IMR-90 (cell line): ENCODE results near the gene CMKLR1. TPM values are rescaled to one million over a fixed set of nuclear protein-coding genes. Genes with fewer than 3 reads are reported as not detected.

Experiments used
- ATAC-seq: fragments of 200-7000 bp; cut with Tn5 transposase; 2 replicates; pipeline ENCODE4 v1.9.1; 2020; ENCODE audit warnings: low read depth, mild to moderate bottlenecking, moderate library complexity
- BruUV-seq: library from RNA; stranded (reverse); fragments of 400-500 nt; replicated peaks from 2 replicates; lab custom pipeline; 2021; lab: Mats Ljungman, UMichigan
- CTCF ChIA-PET: fragments of 300-600 bp; formaldehyde crosslinking; extraction: SDS; loops from one replicate; lab custom pipeline; 2021; ENCODE audit warnings: antibody characterized with exemption; lab: Yijun Ruan, JAX
- POLR2A ChIA-PET: fragments of 300-600 bp; sonication (Branson Sonifier 250); formaldehyde crosslinking; loops from one replicate; lab custom pipeline; 2022; ENCODE audit warnings: antibody characterized with exemption; ENCODE audit not compliant: unreplicated experiment; lab: Charles Lee
- DNase-seq: peaks from one replicate; pipeline ENCODE4 v3.0.0; 2013
- H2AFZ ChIP-seq: replicated peaks from 2 replicates; pipeline ENCODE3; 2013; ENCODE audit warnings: low read length, mild to moderate bottlenecking; ENCODE audit not compliant: poor library complexity
- H2AK5ac ChIP-seq: 2 replicates; pipeline ENCODE4 v1.6.1; 2013; ENCODE audit warnings: low read depth, low read length, inconsistent platforms
- H2AK9ac ChIP-seq: replicated peaks from 2 replicates; pipeline ENCODE3; 2013; ENCODE audit warnings: mild to moderate bottlenecking, low read depth, low read length, moderate library complexity; ENCODE audit not compliant: poor library complexity
- H2BK120ac ChIP-seq: 2 replicates; pipeline ENCODE4 v1.6.1; 2013; ENCODE audit warnings: low read depth, low read length, inconsistent platforms
- H2BK15ac ChIP-seq: 3 replicates; pipeline ENCODE4 v1.6.1; 2013; ENCODE audit warnings: low read depth, low read length, inconsistent platforms
- H2BK20ac ChIP-seq: 2 replicates; pipeline ENCODE4 v1.6.1; 2013; ENCODE audit warnings: low read depth, mild to moderate bottlenecking, inconsistent platforms, low read length, moderate library complexity
- H2BK5ac ChIP-seq: 2 replicates; pipeline ENCODE4 v1.6.1; 2013; ENCODE audit warnings: mild to moderate bottlenecking, low read depth, low read length, inconsistent platforms; ENCODE audit not compliant: poor library complexity, severe bottlenecking
- H3K14ac ChIP-seq: replicated peaks from 2 replicates; pipeline ENCODE4 v1.6.1; 2013; ENCODE audit warnings: low read depth, low read length, inconsistent platforms
- H3K18ac ChIP-seq: 2 replicates; pipeline ENCODE4 v1.6.1; 2013; ENCODE audit warnings: low read depth, low read length, control low read depth
- H3K23ac ChIP-seq: 2 replicates; pipeline ENCODE4 v1.6.1; 2013; ENCODE audit warnings: low read depth, low read length, inconsistent platforms
- H3K27ac ChIP-seq: 2 replicates; pipeline ENCODE4 v1.5.1; 2013; ENCODE audit warnings: mild to moderate bottlenecking, control low read depth, low read length; ENCODE audit not compliant: insufficient read depth
- H3K27me3 ChIP-seq: 2 replicates; pipeline ENCODE4 v1.6.1; 2013; ENCODE audit warnings: low read length; ENCODE audit not compliant: control insufficient read depth, insufficient read depth
- H3K36me3 ChIP-seq: 2 replicates; pipeline ENCODE4 v1.6.1; 2013; ENCODE audit warnings: low read length, mixed read lengths; ENCODE audit not compliant: control insufficient read depth, insufficient read depth
- H3K4ac ChIP-seq: 2 replicates; pipeline ENCODE4 v1.6.1; 2013; ENCODE audit warnings: low read depth, low read length, inconsistent platforms
- H3K4me1 ChIP-seq: 2 replicates; pipeline ENCODE4 v1.6.1; 2013; ENCODE audit warnings: low read length, mixed read lengths; ENCODE audit not compliant: control insufficient read depth, insufficient read depth
- H3K4me2 ChIP-seq: 2 replicates; pipeline ENCODE4 v1.6.1; 2013; ENCODE audit warnings: low read depth, mild to moderate bottlenecking, control low read depth, low read length, moderate library complexity
- H3K4me3 ChIP-seq: 2 replicates; pipeline ENCODE4 v1.5.1; 2013; ENCODE audit warnings: low read depth, mild to moderate bottlenecking, control low read depth, low read length, moderate library complexity; ENCODE audit not compliant: insufficient read depth
- H3K56ac ChIP-seq: 2 replicates; pipeline ENCODE4 v1.6.1; 2013; ENCODE audit warnings: low read length, inconsistent platforms; ENCODE audit not compliant: insufficient read depth; ENCODE audit errors: extremely low read depth
- H3K79me1 ChIP-seq, 2 experiments: 2 replicates each; pipeline ENCODE4 v1.6.1; 2013; ENCODE audit warnings: low read length in 2 of 2, inconsistent platforms in 1 of 2, low read depth in 1 of 2
- H3K9ac ChIP-seq: 2 replicates; pipeline ENCODE4 v1.6.1; 2013; ENCODE audit warnings: low read depth, low read length, control low read depth
- H3K9me1 ChIP-seq: 2 replicates; pipeline ENCODE4 v1.6.1; 2013; ENCODE audit warnings: low read length, inconsistent platforms; ENCODE audit not compliant: insufficient read depth
- H3K9me3 ChIP-seq: 2 replicates; pipeline ENCODE4 v1.6.1; 2013; ENCODE audit warnings: low read length; ENCODE audit not compliant: control insufficient read depth, insufficient read depth
- H4K20me1 ChIP-seq: 2 replicates; pipeline ENCODE4 v1.6.1; 2013; ENCODE audit warnings: low read length, inconsistent platforms; ENCODE audit not compliant: insufficient read depth
- H4K5ac ChIP-seq: 2 replicates; pipeline ENCODE4 v1.6.1; 2013; ENCODE audit warnings: mild to moderate bottlenecking, low read depth, low read length, control low read depth
- H4K8ac ChIP-seq, 2 experiments: 2 replicates each; pipeline ENCODE4 v1.6.1; 2013; ENCODE audit warnings: low read depth in 2 of 2, low read length in 2 of 2, control low read depth in 1 of 2, inconsistent platforms in 1 of 2
- H4K91ac ChIP-seq: 2 replicates; pipeline ENCODE4 v1.6.1; 2013; ENCODE audit warnings: low read depth, low read length, inconsistent platforms; ENCODE audit not compliant: insufficient read depth
- BHLHE40 ChIP-seq: fragments of 150-350 bp; IDR thresholded peaks from 2 replicates; pipeline ENCODE4 v1.6.1; 2016; ENCODE audit warnings: mild to moderate bottlenecking, low read depth, low read length
- CEBPB ChIP-seq: IDR thresholded peaks from 2 replicates; pipeline ENCODE4 v1.6.1; 2012; ENCODE audit warnings: low read depth, low read length, improper control_type of control experiment
- MAFK ChIP-seq: IDR thresholded peaks from 2 replicates; pipeline ENCODE4 v1.6.1; 2012; ENCODE audit warnings: low read depth, low read length, improper control_type of control experiment
- RCOR1 ChIP-seq: IDR thresholded peaks from 2 replicates; pipeline ENCODE4 v1.6.1; 2012; ENCODE audit warnings: mild to moderate bottlenecking, low read length, improper control_type of control experiment; ENCODE audit not compliant: insufficient replicate concordance
- RFX5 ChIP-seq: IDR thresholded peaks from 2 replicates; pipeline ENCODE4 v1.8.0; 2012; ENCODE audit warnings: low read depth, mild to moderate bottlenecking, low read length, moderate library complexity
- WGBS, 2 experiments: methylation state at CpG; one replicate each; pipeline versions ENCODE4 v1.1.5 to v1.1.7; 2013; ENCODE audit warnings: missing lambda C conversion rate in 2 of 2; ENCODE audit not compliant: insufficient read length in 1 of 2; ENCODE audit errors: extremely low coverage in 2 of 2; 5-methylcytosine and 5-hydroxymethylcytosine counted together
- dilution Hi-C: fragments of 300-500 bp; cut with HindIII; formaldehyde crosslinking; loops from one replicate; pipeline ENCODE4 v1.14.3; 2018; ENCODE audit warnings: low sequenced_read_pairs; ENCODE audit not compliant: unreplicated experiment
- in situ Hi-C: fragments of 300-500 bp; cut with MboI; formaldehyde crosslinking; loops from 3 replicates; pipeline ENCODE4 v1.14.3; 2019; ENCODE audit warnings: low sequenced_read_pairs, inconsistent platforms, mixed read lengths
- intact Hi-C: fragments of 100-400 bp; cut with micrococcal nuclease; formaldehyde crosslinking; loops from 2 replicates; pipeline ENCODE4 v1.10.0; 2022
- polyA plus RNA-seq, 3 experiments: library from polyadenylated mRNA; depleted of rRNA; stranded (reverse); fragments of >200 nt; gene quantifications; 2 replicates each; pipeline ENCODE4 v1.2.3, GENCODE V29; 2012; ENCODE audit warnings: low replicate concordance in 1 of 3
- total RNA-seq: library from RNA; depleted of rRNA; stranded (reverse); fragments of >200 nt; gene quantifications from 2 replicates; pipeline ENCODE4 v1.2.3, GENCODE V29; 2012
- TF ChIP-seq, protein P1 (sequence below): fragments of 150-350 bp; IDR thresholded peaks from 2 replicates; pipeline ENCODE4 v1.6.1; 2017; ENCODE audit warnings: mild to moderate bottlenecking, antibody characterized with exemption, low read length, low read depth

CMKLR1 gene
- total and polyA plus RNA-seq, 2 of the 4 experiments (the other 2 are of a cell fraction) = not detected

DNA sequence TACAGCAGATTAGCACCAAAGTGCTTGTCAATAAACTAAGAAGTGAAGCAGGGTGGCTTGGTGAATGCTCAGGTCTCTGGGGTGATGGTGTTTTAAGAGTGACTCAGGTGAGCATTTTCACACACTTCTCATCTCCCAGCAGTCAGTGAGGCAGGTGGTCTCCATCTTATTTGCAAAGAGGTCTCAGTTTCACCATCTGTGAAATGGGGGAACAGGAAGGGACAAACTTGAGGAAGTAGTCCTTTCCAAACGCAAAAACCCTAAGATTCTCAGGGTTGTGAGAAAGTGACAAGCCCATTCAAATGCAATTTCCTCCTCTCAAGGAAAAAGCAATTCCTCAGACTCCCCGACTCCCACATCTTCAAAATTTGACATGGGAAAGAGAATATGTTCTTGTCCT is 54.1 kb downstream of the CMKLR1 start:
- H3K4me1 ChIP-seq = no peaks in the 10 kb centered on the region
- H4K5ac ChIP-seq = no peak overlapping the region
- no peak overlapping the region for H3K18ac ChIP-seq
- ChIA-PET CTCF (no interaction called here), POLR2A (no interaction called here)
- in situ Hi-C loops (no loop called here), intact Hi-C loops (no loop called here), dilution Hi-C loops (no loop called here)
- no peak for ATAC-seq
- no peak overlapping the region for H2AK5ac ChIP-seq
- no peaks in the 10 kb centered on the region for H3K36me3 ChIP-seq
- no peak for DNase-seq
- H3K56ac ChIP-seq = no peak overlapping the region
- no peak overlapping the region for H3K9ac ChIP-seq
- no peak overlapping the region for H3K14ac ChIP-seq
- no peak overlapping the region for H4K8ac ChIP-seq
- H4K20me1 ChIP-seq = no peaks in the 10 kb centered on the region
- no peaks in the 10 kb centered on the region for H3K9me3 ChIP-seq
- no peaks in the 10 kb centered on the region for H3K9me1 ChIP-seq
- no peak overlapping the region for H2BK15ac ChIP-seq
- no peak overlapping the region for H3K4me2 ChIP-seq
- H3K4ac ChIP-seq = no peak overlapping the region
- BruUV-seq = no TSS peak
- no peak overlapping the region for H3K23ac ChIP-seq
- no peak overlapping the region for H3K4me3 ChIP-seq
- H2AFZ ChIP-seq = no peak overlapping the region
- H3K79me1 ChIP-seq = no peaks in the 10 kb centered on the region
- H3K27me3 ChIP-seq = no peaks in the 10 kb centered on the region
- TF ChIP-seq BHLHE40 = no peak
- no peak for TF ChIP-seq RCOR1
- no peak for TF ChIP-seq CEBPB
- no peak for TF ChIP-seq RFX5
- no peak for TF ChIP-seq MAFK
- TF ChIP-seq, protein P1, sequence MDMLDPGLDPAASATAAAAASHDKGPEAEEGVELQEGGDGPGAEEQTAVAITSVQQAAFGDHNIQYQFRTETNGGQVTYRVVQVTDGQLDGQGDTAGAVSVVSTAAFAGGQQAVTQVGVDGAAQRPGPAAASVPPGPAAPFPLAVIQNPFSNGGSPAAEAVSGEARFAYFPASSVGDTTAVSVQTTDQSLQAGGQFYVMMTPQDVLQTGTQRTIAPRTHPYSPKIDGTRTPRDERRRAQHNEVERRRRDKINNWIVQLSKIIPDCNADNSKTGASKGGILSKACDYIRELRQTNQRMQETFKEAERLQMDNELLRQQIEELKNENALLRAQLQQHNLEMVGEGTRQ = no peak
- no peak overlapping the region for H2BK20ac ChIP-seq
- no peak overlapping the region for H2AK9ac ChIP-seq
- no peak overlapping the region for H3K27ac ChIP-seq
- no CpG with 5 or more reads among the region's 2 CpGs for WGBS, 2 experiments
- H2BK120ac ChIP-seq = no peak overlapping the region
- no peak overlapping the region for H4K91ac ChIP-seq
- no peak overlapping the region for H2BK5ac ChIP-seq
